H9 (cell line): ENCODE data around the gene TRMT61B. TPM values are rescaled to one million over a fixed set of nuclear protein-coding genes. Genes with fewer than 3 reads are reported as not detected.

Experiments
- DNase-seq: peaks from one replicate; pipeline ENCODE4 v3.0.0-alpha.2; 2017
- H2AFZ ChIP-seq: one replicate; pipeline ENCODE4 v1.6.1; 2013; ENCODE audit warnings: mild to moderate bottlenecking, low read length, control low read depth, moderate library complexity
- H2AK5ac ChIP-seq: 2 replicates; pipeline ENCODE4 v1.6.1; 2013; ENCODE audit warnings: low read length, control low read depth, mixed read lengths; ENCODE audit not compliant: insufficient read length
- H2BK120ac ChIP-seq: one replicate; pipeline ENCODE4 v1.6.1; 2013; ENCODE audit warnings: low read depth, mild to moderate bottlenecking, low read length, control low read depth, inconsistent platforms; ENCODE audit not compliant: poor library complexity, severe bottlenecking
- H2BK12ac ChIP-seq: 2 replicates; pipeline ENCODE4 v1.6.1; 2013; ENCODE audit warnings: low read length, control low read depth, mixed read lengths, low read depth; ENCODE audit not compliant: insufficient read length
- H2BK15ac ChIP-seq: 2 replicates; pipeline ENCODE4 v1.6.1; 2013; ENCODE audit warnings: low read depth, low read length, control low read depth
- H2BK20ac ChIP-seq: one replicate; pipeline ENCODE4 v1.6.1; 2013; ENCODE audit warnings: low read depth, mild to moderate bottlenecking, low read length, control low read depth, inconsistent platforms; ENCODE audit not compliant: poor library complexity, severe bottlenecking
- H2BK5ac ChIP-seq: 2 replicates; pipeline ENCODE4 v1.6.1; 2013; ENCODE audit warnings: low read length, control low read depth, mixed read lengths; ENCODE audit not compliant: insufficient read length
- H3K14ac ChIP-seq: 2 replicates; pipeline ENCODE4 v1.6.1; 2013; ENCODE audit warnings: low read length, control low read depth; ENCODE audit not compliant: insufficient read depth
- H3K18ac ChIP-seq: 2 replicates; pipeline ENCODE4 v1.6.1; 2013; ENCODE audit warnings: low read depth, mild to moderate bottlenecking, mixed read lengths, low read length, control low read depth; ENCODE audit not compliant: insufficient read length
- H3K23ac ChIP-seq: 2 replicates; pipeline ENCODE4 v1.6.1; 2013; ENCODE audit warnings: low read length, control low read depth, mixed read lengths, low read depth; ENCODE audit not compliant: insufficient read length
- H3K23me2 ChIP-seq: 2 replicates; pipeline ENCODE4 v1.6.1; 2013; ENCODE audit warnings: low read depth, mild to moderate bottlenecking, mixed read lengths, low read length, control low read depth; ENCODE audit not compliant: insufficient read length, poor library complexity, severe bottlenecking
- H3K27ac ChIP-seq: 2 replicates; pipeline ENCODE4 v1.5.1; 2013; ENCODE audit warnings: low read length, control low read depth, mixed read lengths, low read depth; ENCODE audit not compliant: insufficient read length
- H3K27me3 ChIP-seq: 2 replicates; pipeline ENCODE4 v1.6.1; 2013; ENCODE audit warnings: low read length, control low read depth, inconsistent platforms; ENCODE audit not compliant: insufficient read depth
- H3K4ac ChIP-seq: 2 replicates; pipeline ENCODE4 v1.6.1; 2013; ENCODE audit warnings: low read depth, mild to moderate bottlenecking, control low read depth, inconsistent platforms, low read length, moderate library complexity
- H3K4me1 ChIP-seq: 2 replicates; pipeline ENCODE4 v1.6.1; 2013; ENCODE audit warnings: low read length, control low read depth, inconsistent platforms; ENCODE audit not compliant: insufficient read depth
- H3K4me2 ChIP-seq: 2 replicates; pipeline ENCODE4 v1.6.1; 2013; ENCODE audit warnings: low read length, control low read depth, mixed read lengths; ENCODE audit not compliant: insufficient read length, insufficient read depth
- H3K56ac ChIP-seq: 2 replicates; pipeline ENCODE4 v1.6.1; 2013; ENCODE audit warnings: low read depth, mild to moderate bottlenecking, mixed read lengths, low read length, control low read depth; ENCODE audit not compliant: insufficient read length
- H3K79me1 ChIP-seq: 2 replicates; pipeline ENCODE4 v1.6.1; 2013; ENCODE audit warnings: low read depth, mild to moderate bottlenecking, moderate library complexity, low read length, control low read depth, inconsistent platforms; ENCODE audit not compliant: insufficient read depth, poor library complexity, severe bottlenecking
- H3K79me2 ChIP-seq: 2 replicates; pipeline ENCODE4 v1.6.1; 2013; ENCODE audit warnings: low read length, control low read depth, inconsistent platforms; ENCODE audit not compliant: insufficient read depth
- H3K9ac ChIP-seq: 2 replicates; pipeline ENCODE4 v1.6.1; 2013; ENCODE audit warnings: low read length, control low read depth, mixed read lengths; ENCODE audit not compliant: insufficient read length; ENCODE audit errors: extremely low read depth
- H3K9me3 ChIP-seq: one replicate; pipeline ENCODE4 v1.6.1; 2013; ENCODE audit warnings: low read depth, low read length, inconsistent platforms; ENCODE audit not compliant: control insufficient read depth
- H3T11ph ChIP-seq: one replicate; pipeline ENCODE4 v1.6.1; 2013; ENCODE audit warnings: mild to moderate bottlenecking, low read length, control low read depth, inconsistent platforms
- H4K20me1 ChIP-seq: one replicate; pipeline ENCODE4 v1.6.1; 2013; ENCODE audit not compliant: control insufficient read depth, insufficient read length, insufficient read depth
- H4K5ac ChIP-seq: 2 replicates; pipeline ENCODE4 v1.6.1; 2013; ENCODE audit warnings: low read depth, mild to moderate bottlenecking, mixed read lengths, low read length, control low read depth; ENCODE audit not compliant: insufficient read length
- H4K8ac ChIP-seq: replicated peaks from 2 replicates; pipeline ENCODE4 v1.6.1; 2013; ENCODE audit warnings: low read length, control low read depth, mixed read lengths, low read depth; ENCODE audit not compliant: insufficient read length
- H4K91ac ChIP-seq: 2 replicates; pipeline ENCODE4 v1.6.1; 2013; ENCODE audit warnings: low read depth, mild to moderate bottlenecking, moderate library complexity, mixed read lengths, low read length, control low read depth; ENCODE audit not compliant: insufficient read length
- H3K27ac Mint-ChIP-seq, 3 experiments: 2 replicates in 2 of 3; 3 replicates in 1 of 3; pipeline ENCODE4 v1.8.0; 2020 to 2021; ENCODE audit warnings: mixed read lengths in 3 of 3, mild to moderate bottlenecking in 1 of 3, moderate library complexity in 1 of 3
- H3K27me3 Mint-ChIP-seq: 2 replicates; pipeline ENCODE4 v1.8.0; 2021; ENCODE audit warnings: low read depth, mild to moderate bottlenecking, moderate library complexity, mixed read lengths
- H3K36me3 Mint-ChIP-seq, 3 experiments: 2 replicates in 2 of 3; 3 replicates in 1 of 3; pipeline ENCODE4 v1.8.0; 2020 to 2021; ENCODE audit warnings: low read depth in 3 of 3, mixed read lengths in 3 of 3; ENCODE audit not compliant: insufficient read depth in 1 of 3
- H3K4me1 Mint-ChIP-seq, 2 experiments: 2 replicates each; pipeline ENCODE4 v1.8.0; 2020; ENCODE audit warnings: mixed read lengths in 2 of 2
- H3K4me3 Mint-ChIP-seq, 2 experiments: 2 replicates in 1 of 2; 3 replicates in 1 of 2; pipeline ENCODE4 v1.8.0; 2020 to 2021; ENCODE audit warnings: mild to moderate bottlenecking in 2 of 2, mixed read lengths in 2 of 2, moderate library complexity in 1 of 2
- H3K9me3 Mint-ChIP-seq, 2 experiments: 2 replicates in 1 of 2; 3 replicates in 1 of 2; pipeline ENCODE4 v1.8.0; 2020; ENCODE audit warnings: mild to moderate bottlenecking in 2 of 2, mixed read lengths in 2 of 2, moderate library complexity in 1 of 2
- CTCF ChIP-seq: fragments of 200-600 bp; sonication (generic); conservative IDR thresholded peaks from 3 replicates; pipeline ENCODE4 v1.8.0; 2021; ENCODE audit warnings: antibody characterized with exemption, mild to moderate bottlenecking
- WGBS: extraction: QIAGEN DNeasy Blood & Tissue Kit; methylation state at CpG from one replicate; pipeline ENCODE4 v1.1.7; 2013; ENCODE audit warnings: missing lambda C conversion rate, low lambda C conversion rate, mixed read lengths; ENCODE audit not compliant: insufficient read length; ENCODE audit errors: extremely low coverage; 5-methylcytosine and 5-hydroxymethylcytosine counted together
- total RNA-seq: library from RNA; stranded (reverse); gene quantifications from 2 replicates; pipeline ENCODE4 v1.2.1, GENCODE V29; 2021

TRMT61B gene
- total RNA-seq, 1 experiment from 2014 or later: 20.7 TPM

GRCh38 chr2:28905533-28905932 lies 35.4 kb upstream of the TRMT61B start:
- Histone ChIP-seq H4K20me1 (no peaks in the 10 kb centered on the region), H3K9ac (no peak overlapping the region), H3K56ac (no peak overlapping the region), H4K5ac (no peak overlapping the region), H3K4ac (no peak overlapping the region), H3K23me2 (no peaks in the 10 kb centered on the region), H3K27me3 (no peaks in the 10 kb centered on the region), H2BK15ac (no peak overlapping the region), H2AFZ (no peak overlapping the region), H2BK12ac (no peak overlapping the region), H3K23ac (no peak overlapping the region), H4K91ac (no peak overlapping the region), H3K9me3 (no peaks in the 10 kb centered on the region), H3K79me2 (peaks cover 61% of the 10 kb centered on the region), H2BK20ac (no peak overlapping the region), H3K79me1 (peaks cover 6% of the 10 kb centered on the region), H3K18ac (no peak overlapping the region), H4K8ac (no peak overlapping the region), H3T11ph (no peak overlapping the region), H3K4me2 (no peak overlapping the region), H2BK120ac (no peak overlapping the region), H2BK5ac (no peak overlapping the region), H3K27ac (no peak overlapping the region), H3K4me1 (no peaks in the 10 kb centered on the region), H3K14ac (no peak overlapping the region), H2AK5ac (no peak overlapping the region)
- H3K9me3 Mint-ChIP-seq: no peaks in the 10 kb centered on the region
- H3K4me1 Mint-ChIP-seq: peaks cover 6 to 10% of the 10 kb centered on the region in 2 experiments; a peak in 3 of 4 replicates
- peaks cover 63 to 81% (median 78%) of the 10 kb centered on the region in 3 experiments; a peak in 6 of 7 replicates for H3K36me3 Mint-ChIP-seq
- no peak for DNase-seq
- no peak for TF ChIP-seq CTCF
- H3K27ac Mint-ChIP-seq: no peak overlapping the region
- no peaks in the 10 kb centered on the region for H3K27me3 Mint-ChIP-seq
- H3K4me3 Mint-ChIP-seq: no peak overlapping the region
- no CpG with 5 or more reads among the region's 3 CpGs for WGBS
